PC-9 (cell line): ENCODE data around the gene TSC22D2. TPM values are rescaled to one million over a fixed set of nuclear protein-coding genes. Genes with fewer than 3 reads are reported as not detected.
A peak's percentile ranks its signal among the peaks of the same experiment; 100 is the strongest.

ENCODE experiments used
- BruUV-seq: library from RNA; stranded (reverse); fragments of 400-500 nt; replicated peaks from 2 replicates; lab custom pipeline; 2021; lab: Mats Ljungman, UMichigan
- CTCF ChIA-PET: fragments of 300-600 bp; sonication (Branson Sonifier 250); formaldehyde crosslinking; loops from one replicate; lab custom pipeline; 2022; ENCODE audit warnings: antibody characterized with exemption; lab: Charles Lee
- POLR2A ChIA-PET: fragments of 300-600 bp; sonication (Branson Sonifier 250); formaldehyde crosslinking; loops from one replicate; lab custom pipeline; 2022; ENCODE audit warnings: antibody characterized with exemption; ENCODE audit not compliant: unreplicated experiment; lab: Charles Lee
- DNase-seq, 2 experiments: peaks; one replicate each; pipeline versions ENCODE4 v3.0.0 to v3.0.0-alpha.2; 2015 to 2022; ENCODE audit warnings: mixed read lengths in 1 of 2
- H2AFZ ChIP-seq: fragments of 200-600 bp; sonication (generic); 2 replicates; pipeline ENCODE4 v1.8.1; 2017; ENCODE audit warnings: antibody characterized with exemption
- H3F3A ChIP-seq: fragments of 200-600 bp; sonication (generic); 2 replicates; pipeline ENCODE4 v1.8.1; 2017; ENCODE audit warnings: antibody characterized with exemption, mild to moderate bottlenecking, low read depth; ENCODE audit not compliant: insufficient read depth
- H3K27ac ChIP-seq: fragments of 200-600 bp; sonication (generic); 2 replicates; pipeline ENCODE4 v1.6.1; 2016; ENCODE audit warnings: mixed run types
- H3K27me3 ChIP-seq: fragments of 200-600 bp; sonication (generic); 2 replicates; pipeline ENCODE4 v1.6.1; 2016; ENCODE audit warnings: low read depth, mixed run types; ENCODE audit not compliant: insufficient read depth
- H3K36me3 ChIP-seq: fragments of 200-600 bp; sonication (generic); 2 replicates; pipeline ENCODE4 v1.6.1; 2016; ENCODE audit warnings: low read depth, mixed run types
- H3K4me1 ChIP-seq: fragments of 200-600 bp; sonication (generic); replicated peaks from 2 replicates; pipeline ENCODE4 v1.6.1; 2016; ENCODE audit warnings: mixed run types; ENCODE audit not compliant: insufficient read depth
- H3K4me2 ChIP-seq: fragments of 200-600 bp; sonication (generic); 2 replicates; pipeline ENCODE4 v1.6.1; 2017; ENCODE audit warnings: mixed run types
- H3K4me3 ChIP-seq: fragments of 200-600 bp; sonication (generic); 2 replicates; pipeline ENCODE4 v1.6.1; 2016; ENCODE audit warnings: mixed run types
- H3K79me2 ChIP-seq: fragments of 200-600 bp; sonication (generic); 2 replicates; pipeline ENCODE4 v1.6.1; 2017; ENCODE audit warnings: low read depth, mixed run types
- H3K9me2 ChIP-seq: fragments of 200-600 bp; sonication (generic); 2 replicates; pipeline ENCODE4 v1.8.1; 2017; ENCODE audit warnings: mild to moderate bottlenecking; ENCODE audit not compliant: insufficient read depth
- H3K9me3 ChIP-seq: fragments of 200-600 bp; sonication (generic); 2 replicates; pipeline ENCODE4 v1.8.1; 2016; ENCODE audit warnings: low read depth; ENCODE audit not compliant: insufficient read depth
- H4K20me1 ChIP-seq: fragments of 200-600 bp; sonication (generic); 2 replicates; pipeline ENCODE4 v1.8.1; 2017; ENCODE audit not compliant: insufficient read depth
- EZH2 ChIP-seq: fragments of 200-600 bp; sonication (generic); IDR thresholded peaks from 2 replicates; pipeline ENCODE4 v1.8.0; 2017; ENCODE audit warnings: antibody characterized with exemption, low read depth
- intact Hi-C: fragments of 100-400 bp; cut with micrococcal nuclease; formaldehyde crosslinking; loops from one replicate; pipeline ENCODE4 v1.10.0; 2022; ENCODE audit not compliant: unreplicated experiment
- total RNA-seq: library from RNA; stranded (reverse); gene quantifications from 2 replicates; pipeline ENCODE4 v1.2.3, GENCODE V29; 2021
- TF ChIP-seq, protein P1 (sequence below): fragments of 200-600 bp; sonication (generic); conservative IDR thresholded peaks from 2 replicates; pipeline ENCODE4 v1.6.1; 2017; ENCODE audit warnings: mixed run types, antibody characterized with exemption, mild to moderate bottlenecking, moderate library complexity

The TSC22D2 gene
- total RNA-seq, 1 experiment from 2014 or later: 32.0 TPM

DNA sequence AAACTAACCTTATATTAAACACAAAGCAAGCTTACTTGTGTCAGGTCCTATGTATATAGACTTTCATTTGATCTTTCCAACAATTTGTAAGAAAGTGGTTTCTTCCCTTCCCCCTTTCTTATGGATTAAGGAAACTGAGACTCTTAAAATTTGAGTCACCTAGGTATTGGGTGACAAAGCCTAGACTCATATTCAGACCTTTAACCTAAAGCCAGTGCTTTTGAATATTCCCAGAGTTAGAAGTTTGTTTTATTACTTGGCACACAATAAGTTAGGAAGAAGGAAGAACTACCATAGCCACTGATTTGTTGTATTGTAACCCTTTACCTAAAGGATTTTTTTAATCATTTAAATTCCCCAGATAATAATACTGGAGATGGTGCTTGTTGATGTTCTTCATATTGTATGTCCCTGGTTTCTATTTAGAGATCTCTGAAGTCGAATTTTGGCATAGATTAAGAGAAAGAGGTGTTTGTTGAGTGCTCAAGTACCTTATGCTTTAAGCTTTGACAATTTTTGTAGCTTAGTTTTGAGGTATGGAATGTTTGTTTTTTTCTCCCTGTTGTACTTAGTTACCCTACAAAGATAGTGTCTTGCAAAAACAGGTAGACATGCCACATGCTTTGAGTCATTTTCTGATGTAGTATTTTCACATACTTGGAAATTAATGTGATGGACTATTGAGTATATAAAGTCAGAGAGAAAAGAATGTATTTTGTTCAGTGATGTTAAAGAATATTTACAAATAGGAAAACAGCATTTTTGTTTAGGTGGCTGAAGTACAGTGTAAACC is 11.2 kb downstream of the TSC22D2 start:
- Histone ChIP-seq H3K36me3 (peaks cover 38% of the 10 kb centered on the region), H3K9me3 (no peaks in the 10 kb centered on the region), H3F3A (peaks cover 35% of the 10 kb centered on the region), H3K4me2 (peak overlapping the region; percentile 81), H2AFZ (no peak overlapping the region), H3K79me2 (peaks cover 100% of the 10 kb centered on the region), H4K20me1 (peaks cover 12% of the 10 kb centered on the region), H3K4me3 (peak overlapping the region; percentile 26; the same call in 1 of the 2 replicates), H3K27ac (peak overlapping the region; percentile 66), H3K27me3 (no peaks in the 10 kb centered on the region), H3K9me2 (no peaks in the 10 kb centered on the region), H3K4me1 (peaks cover 80% of the 10 kb centered on the region)
- BruUV-seq: no TSS peak
- TF ChIP-seq, protein P1, sequence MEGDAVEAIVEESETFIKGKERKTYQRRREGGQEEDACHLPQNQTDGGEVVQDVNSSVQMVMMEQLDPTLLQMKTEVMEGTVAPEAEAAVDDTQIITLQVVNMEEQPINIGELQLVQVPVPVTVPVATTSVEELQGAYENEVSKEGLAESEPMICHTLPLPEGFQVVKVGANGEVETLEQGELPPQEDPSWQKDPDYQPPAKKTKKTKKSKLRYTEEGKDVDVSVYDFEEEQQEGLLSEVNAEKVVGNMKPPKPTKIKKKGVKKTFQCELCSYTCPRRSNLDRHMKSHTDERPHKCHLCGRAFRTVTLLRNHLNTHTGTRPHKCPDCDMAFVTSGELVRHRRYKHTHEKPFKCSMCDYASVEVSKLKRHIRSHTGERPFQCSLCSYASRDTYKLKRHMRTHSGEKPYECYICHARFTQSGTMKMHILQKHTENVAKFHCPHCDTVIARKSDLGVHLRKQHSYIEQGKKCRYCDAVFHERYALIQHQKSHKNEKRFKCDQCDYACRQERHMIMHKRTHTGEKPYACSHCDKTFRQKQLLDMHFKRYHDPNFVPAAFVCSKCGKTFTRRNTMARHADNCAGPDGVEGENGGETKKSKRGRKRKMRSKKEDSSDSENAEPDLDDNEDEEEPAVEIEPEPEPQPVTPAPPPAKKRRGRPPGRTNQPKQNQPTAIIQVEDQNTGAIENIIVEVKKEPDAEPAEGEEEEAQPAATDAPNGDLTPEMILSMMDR: no peak
- TF ChIP-seq EZH2: no peak
- DNase-seq: peak in 1 of 2 experiments; percentile 57
- intact Hi-C loops: loop anchor here (10.0 kb wide), 1 partner anchor 484 kb away; no protein-coding TSS in a partner anchor
- ChIA-PET CTCF (no interaction called here), POLR2A (interaction anchor here (0.6 kb wide), 2 partner anchors 10 to 170 kb away, joined by 3 read pairs; no protein-coding TSS in a partner anchor)

DNA sequence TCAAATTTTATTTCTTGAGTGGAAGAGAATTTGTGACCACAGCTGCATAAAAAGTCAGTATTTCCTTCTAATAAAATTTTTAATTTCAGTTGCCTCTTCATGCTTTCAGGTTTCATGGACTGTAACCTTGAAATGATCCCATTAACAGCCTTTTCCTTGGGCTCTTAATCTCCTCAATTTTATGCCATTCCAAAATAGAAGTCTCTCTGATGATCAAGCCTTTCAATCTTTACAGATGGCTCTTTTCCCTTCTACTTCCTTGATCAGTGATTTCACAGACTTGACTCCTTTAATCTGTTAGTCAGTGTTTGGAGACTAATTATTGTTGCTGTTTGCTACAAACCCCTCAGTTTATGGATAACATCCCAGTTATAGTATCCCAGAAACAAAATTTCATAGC is 11.9 kb downstream of the TSC22D2 start:
- H3K9me3 ChIP-seq: no peaks in the 10 kb centered on the region
- H3K9me2 ChIP-seq: no peaks in the 10 kb centered on the region
- peaks cover 43% of the 10 kb centered on the region for H3K36me3 ChIP-seq
- H3K4me1 ChIP-seq: peaks cover 74% of the 10 kb centered on the region
- BruUV-seq: no TSS peak
- H3K27ac ChIP-seq: peak overlapping the region; percentile 66
- TF ChIP-seq EZH2: no peak
- TF ChIP-seq, protein P1: no peak
- no peak overlapping the region for H2AFZ ChIP-seq
- H3K4me3 ChIP-seq: peak overlapping the region; percentile 26; the same call in 1 of the 2 replicates
- ChIA-PET POLR2A (interaction anchor here (0.6 to 0.9 kb wide), 3 partner anchors 9 to 170 kb away, joined by 3 read pairs; no protein-coding TSS in a partner anchor), CTCF (no interaction called here)
- H3F3A ChIP-seq: peaks cover 35% of the 10 kb centered on the region
- peaks cover 100% of the 10 kb centered on the region for H3K79me2 ChIP-seq
- peaks cover 5% of the 10 kb centered on the region; the same call in 1 of the 2 replicates for H4K20me1 ChIP-seq
- no peak for DNase-seq
- intact Hi-C loops: loop anchor here (10.0 kb wide), 1 partner anchor 485 kb away; no protein-coding TSS in a partner anchor
- H3K27me3 ChIP-seq: no peaks in the 10 kb centered on the region
- peak overlapping the region; percentile 81 for H3K4me2 ChIP-seq

DNA sequence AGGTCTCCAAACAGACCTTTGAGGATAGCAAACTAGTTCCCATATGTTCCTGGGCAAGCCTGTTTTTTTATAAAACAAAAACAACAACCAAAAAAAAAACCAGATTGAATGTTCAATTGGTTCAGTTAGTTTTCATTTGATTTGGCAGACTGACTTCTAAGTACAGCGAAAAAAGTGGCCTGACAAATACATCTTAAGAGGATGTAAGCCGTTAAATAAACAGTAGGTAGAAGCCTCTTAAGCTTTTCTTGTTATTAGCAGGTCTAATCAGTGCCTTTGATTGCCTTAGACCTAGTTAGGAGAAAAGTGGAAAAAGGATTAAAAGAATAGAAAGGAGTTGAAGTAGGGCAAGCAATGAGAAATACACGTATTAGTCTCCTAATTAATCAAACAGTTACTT is 13.2 kb downstream of the TSC22D2 start:
- Histone ChIP-seq H3K36me3 (peaks cover 43% of the 10 kb centered on the region), H3K27ac (0 out of 2 replicates have a peak overlapping the region, but pooled peaks have one; percentile 25), H3K79me2 (peaks cover 100% of the 10 kb centered on the region), H4K20me1 (0 out of 2 replicates have a peak, but pooled peaks cover 4% of the 10 kb centered on the region), H2AFZ (no peak overlapping the region), H3F3A (peaks cover 35% of the 10 kb centered on the region), H3K4me3 (no peak overlapping the region), H3K9me3 (no peaks in the 10 kb centered on the region), H3K4me1 (peaks cover 61% of the 10 kb centered on the region), H3K9me2 (no peaks in the 10 kb centered on the region), H3K27me3 (no peaks in the 10 kb centered on the region), H3K4me2 (peak overlapping the region; percentile 23; the same call in 1 of the 2 replicates)
- BruUV-seq: no TSS peak
- intact Hi-C loops: no loop called here
- POLR2A ChIA-PET: interaction anchor here (0.6 kb wide), 1 partner anchor 104 kb away, joined by 4 read pairs; no protein-coding TSS in a partner anchor
- no peak for TF ChIP-seq EZH2
- TF ChIP-seq, protein P1: no peak
- no peak for DNase-seq
- CTCF ChIA-PET: interaction anchor here (0.5 kb wide), 1 partner anchor 1466 kb away, joined by 14 read pairs; no protein-coding TSS in a partner anchor
